HepG2 (cell line): ENCODE data around the gene ATP8B4. TPM values are rescaled to one million over a fixed set of nuclear protein-coding genes. Genes with fewer than 3 reads are reported as not detected.
A peak's percentile ranks its signal among the peaks of the same experiment; 100 is the strongest.

Source experiments
- ARID3A ChIP-seq: IDR thresholded peaks from 2 replicates; pipeline ENCODE4 v1.6.1; 2012; ENCODE audit warnings: low read depth, low read length, improper control_type of control experiment
- ARID4A ChIP-seq: sonication (generic); formaldehyde crosslinking; IDR thresholded peaks from 2 replicates; pipeline ENCODE4 v1.5.0; 2020; ENCODE audit warnings: mild to moderate bottlenecking, missing genetic modification reagents, borderline replicate concordance
- EP300 ChIP-seq, 3 experiments: sonication (generic) in 1 of 3; formaldehyde crosslinking in 1 of 3; IDR thresholded peaks; 2 replicates each; pipeline versions ENCODE4 v1.5.1 to v1.6.1; 2011 to 2020; ENCODE audit warnings: low read depth in 2 of 3, low read length in 2 of 3, borderline replicate concordance in 1 of 3, improper control_type of control experiment in 1 of 3, mild to moderate bottlenecking in 1 of 3, missing genetic modification reagents in 1 of 3, moderate library complexity in 1 of 3
- FOXA3 ChIP-seq: IDR thresholded peaks from 2 replicates; pipeline ENCODE4 v1.6.1; 2016; ENCODE audit warnings: missing genetic modification reagents, missing compliant biosample characterization
- FOXK2 ChIP-seq: fragments of 450-650 bp; IDR thresholded peaks from 2 replicates; pipeline ENCODE4 v1.6.1; 2016
- FOXO1 ChIP-seq: sonication (generic); formaldehyde crosslinking; IDR thresholded peaks from 2 replicates; pipeline ENCODE4 v1.4.0; 2020; ENCODE audit warnings: missing genetic modification reagents
- GZF1 ChIP-seq: sonication (generic); formaldehyde crosslinking; IDR thresholded peaks from 2 replicates; pipeline ENCODE4 v1.5.1; 2020; ENCODE audit warnings: mild to moderate bottlenecking, missing genetic modification reagents
- HNF1B ChIP-seq: sonication (generic); formaldehyde crosslinking; IDR thresholded peaks from 2 replicates; pipeline ENCODE4 v1.5.1; 2020; ENCODE audit warnings: mild to moderate bottlenecking, moderate library complexity, missing genetic modification reagents
- HNRNPK ChIP-seq: fragments of 200-400 bp; formaldehyde crosslinking; IDR thresholded peaks from 2 replicates; pipeline ENCODE4 v1.6.1; 2018; ENCODE audit warnings: low read length, low read depth, moderate library complexity, mild to moderate bottlenecking; ENCODE audit not compliant: poor library complexity, severe bottlenecking
- IRX3 ChIP-seq: sonication (generic); formaldehyde crosslinking; IDR thresholded peaks from 2 replicates; pipeline ENCODE4 v1.8.1; 2023; ENCODE audit warnings: mild to moderate bottlenecking, low read depth, missing genetic modification reagents, borderline replicate concordance
- MED13 ChIP-seq: sonication (generic); formaldehyde crosslinking; IDR thresholded peaks from 2 replicates; pipeline ENCODE4 v1.5.0; 2020; ENCODE audit warnings: missing genetic modification reagents
- POGZ ChIP-seq: sonication (generic); formaldehyde crosslinking; IDR thresholded peaks from 2 replicates; pipeline ENCODE4 v1.4.0; 2020; ENCODE audit warnings: mild to moderate bottlenecking, missing genetic modification reagents
- RXRB ChIP-seq: IDR thresholded peaks from 2 replicates; pipeline ENCODE4 v1.6.1; 2016; ENCODE audit warnings: borderline replicate concordance, missing genetic modification reagents, missing compliant biosample characterization
- SP1 ChIP-seq, 2 experiments: fragments of 450-650 bp in 1 of 2; sonication (generic) in 1 of 2; formaldehyde crosslinking in 1 of 2; IDR thresholded peaks; 2 replicates each; pipeline versions ENCODE4 v1.4.0 to v1.6.1; 2016 to 2020; ENCODE audit warnings: missing genetic modification reagents in 1 of 2
- STAG1 ChIP-seq: sonication (generic); formaldehyde crosslinking; IDR thresholded peaks from 2 replicates; pipeline ENCODE4 v1.4.0; 2020; ENCODE audit warnings: missing genetic modification reagents
- TBX2 ChIP-seq: sonication (generic); formaldehyde crosslinking; IDR thresholded peaks from 2 replicates; pipeline ENCODE4 v1.5.0; 2020; ENCODE audit warnings: missing genetic modification reagents, mild to moderate bottlenecking, borderline replicate concordance
- TFAP4 ChIP-seq: sonication (generic); IDR thresholded peaks from 2 replicates; pipeline ENCODE4 v1.6.1; 2016; ENCODE audit warnings: low read depth, borderline replicate concordance
- THRA ChIP-seq: sonication (generic); formaldehyde crosslinking; IDR thresholded peaks from 2 replicates; pipeline ENCODE4 v1.4.0; 2020; ENCODE audit warnings: missing genetic modification reagents, borderline replicate concordance
- ZNF33A ChIP-seq: sonication (generic); formaldehyde crosslinking; IDR thresholded peaks from 2 replicates; pipeline ENCODE4 v1.5.1; 2020; ENCODE audit warnings: missing genetic modification reagents, mild to moderate bottlenecking, moderate library complexity, borderline replicate concordance
- polyA plus RNA-seq, 8 experiments: library from polyadenylated mRNA; depleted of rRNA in 3 of 8; stranded (reverse) in 7 of 8; unstranded in 1 of 8; fragments of >200 nt; fragmentation: Illumina TruSeq in 4 of 8; extraction: Trizol in 4 of 8; gene quantifications; 2 replicates each; pipeline versions ENCODE4 v1.2.1 to v1.2.3, GENCODE V29; 2011 to 2016; ENCODE audit warnings: low read depth in 4 of 8, missing spikeins in 1 of 8, mixed read lengths in 1 of 8; ENCODE audit not compliant: insufficient read depth in 1 of 8
- total RNA-seq, 5 experiments: library from RNA; depleted of rRNA; stranded (reverse); fragments of >200 nt; fragmentation: Illumina TruSeq; extraction: Trizol; gene quantifications; 2 replicates each; pipeline ENCODE4 v1.2.3, GENCODE V29; 2016; ENCODE audit warnings: low read depth in 1 of 5

The ATP8B4 gene
- total and polyA plus RNA-seq, 2 of the 13 experiments (the other 11 are each of a cell fraction or from before 2014, with no cell fraction given) = 0.24 to 0.69 TPM

GRCh38 chr15:50003786-50004334, 115.2 kb downstream of the ATP8B4 start (continued):
- peak; percentile 99 for TF ChIP-seq TFAP4
- peak; percentile 88 for TF ChIP-seq FOXA3 (CRISPR knock-in tag)
- no peak for TF ChIP-seq GZF1 (CRISPR knock-in tag)
- TF ChIP-seq IRX3 (CRISPR knock-in tag) = no peak
- peak in 1 of 2 experiments; percentile 6; a peak in 1 of 4 replicates for TF ChIP-seq EP300 (IDR thresholded peaks at IDR 0.05; ENCODE audit: low read depth in 2 of 2, low read length in 2 of 2)
- no peak for TF ChIP-seq EP300 (CRISPR knock-in tag; IDR thresholded peaks at IDR 0.05; ENCODE audit: borderline replicate concordance)
- no peak for TF ChIP-seq THRA (CRISPR knock-in tag)
- peak; percentile 86 for TF ChIP-seq FOXO1 (CRISPR knock-in tag)
- TF ChIP-seq SP1 (IDR thresholded peaks at IDR 0.05) = no peak
- TF ChIP-seq SP1 (CRISPR knock-in tag; IDR thresholded peaks at IDR 0.05) = peak; percentile 43; the same call in 1 of the 2 replicates
- peak; percentile 90 for TF ChIP-seq FOXK2
- TF ChIP-seq ZNF33A (CRISPR knock-in tag) = no peak
- 0 out of 2 replicates have a peak, but pooled peaks have one; percentile 33 for TF ChIP-seq RXRB
- TF ChIP-seq HNRNPK = no peak
- TF ChIP-seq ARID4A (CRISPR knock-in tag) = peak; percentile 24; the same call in 1 of the 2 replicates
- TF ChIP-seq TBX2 = peak; percentile 22; the same call in 1 of the 2 replicates
- no peak for TF ChIP-seq HNF1B (CRISPR knock-in tag)
- TF ChIP-seq ARID3A = peak; percentile 30; the same call in 1 of the 2 replicates
- TF ChIP-seq MED13 (CRISPR knock-in tag) = no peak
- TF ChIP-seq STAG1 (CRISPR knock-in tag) = peak; percentile 82
- peak; percentile 75; the same call in 1 of the 2 replicates for TF ChIP-seq POGZ (CRISPR knock-in tag)
